BE2C (cell line): Measurements from ENCODE around the gene NXPH1.

ENCODE experiments used
- DNase-seq: peaks from one replicate; pipeline ENCODE4 v3.0.0-alpha.2; 2020
- H3K27me3 ChIP-seq: fragments of 250-450 bp; sonication (Bioruptor Pico); 2 replicates; pipeline ENCODE4 v1.5.1; 2020; ENCODE audit warnings: mild to moderate bottlenecking
- H3K36me3 ChIP-seq: fragments of 250-450 bp; sonication (Bioruptor Pico); 2 replicates; pipeline ENCODE4 v1.5.1; 2020; ENCODE audit warnings: mild to moderate bottlenecking
- H3K4me1 ChIP-seq: fragments of 250-450 bp; sonication (Bioruptor Pico); 2 replicates; pipeline ENCODE4 v1.5.1; 2020
- H3K4me3 ChIP-seq: 2 replicates; pipeline ENCODE4 v1.5.1; 2011; ENCODE audit warnings: low read depth, low read length
- H3K9me3 ChIP-seq: fragments of 250-450 bp; sonication (Bioruptor Pico); 2 replicates; pipeline ENCODE4 v1.5.1; 2020
- CTCF ChIP-seq: IDR thresholded peaks from 2 replicates; pipeline ENCODE4 v1.5.1; 2012; ENCODE audit warnings: mild to moderate bottlenecking, low read depth, low read length

NXPH1 gene

GRCh38 chr7:8389593-8390261, 43.7 kb upstream of the NXPH1 start:
- H3K9me3 ChIP-seq, result no peaks in the 10 kb centered on the region
- H3K4me1 ChIP-seq, result peaks cover 8% of the 10 kb centered on the region
- no peaks in the 10 kb centered on the region for H3K36me3 ChIP-seq
- DNase-seq, result peak; percentile 80
- TF ChIP-seq CTCF, result no peak
- no peaks in the 10 kb centered on the region for H3K27me3 ChIP-seq
- peak overlapping the region; percentile 52 for H3K4me3 ChIP-seq

GRCh38 chr7:8390262-8390626, 43.2 kb upstream of the NXPH1 start:
- Histone ChIP-seq H3K27me3 (no peaks in the 10 kb centered on the region), H3K36me3 (no peaks in the 10 kb centered on the region), H3K4me3 (no peak overlapping the region), H3K9me3 (no peaks in the 10 kb centered on the region), H3K4me1 (peaks cover 8% of the 10 kb centered on the region)
- DNase-seq, result no peak
- no peak for TF ChIP-seq CTCF

- H3K36me3 ChIP-seq, result no peaks in the 10 kb centered on the region
- DNase-seq, result no peak
- no peak for TF ChIP-seq CTCF
Observed at GRCh38 chr7:8391353-8392062, 41.9 kb upstream of the NXPH1 start.

GRCh38 chr7:8396294-8396693, 37.1 kb upstream of the NXPH1 start:
- no peaks in the 10 kb centered on the region for H3K36me3 ChIP-seq
- H3K27me3 ChIP-seq, result no peaks in the 10 kb centered on the region
- no peak overlapping the region for H3K4me3 ChIP-seq
- TF ChIP-seq CTCF, result no peak
- no peak for DNase-seq
- peaks cover 3% of the 10 kb centered on the region for H3K4me1 ChIP-seq
- no peaks in the 10 kb centered on the region for H3K9me3 ChIP-seq

More at GRCh38 chr7:8391353-8392062, 41.9 kb upstream of the NXPH1 start:
- Histone ChIP-seq H3K27me3 (no peaks in the 10 kb centered on the region), H3K4me3 (no peak overlapping the region), H3K4me1 (peaks cover 8% of the 10 kb centered on the region), H3K9me3 (no peaks in the 10 kb centered on the region)

GRCh38 chr7:8408871-8409270, 24.5 kb upstream of the NXPH1 start:
- H3K27me3 ChIP-seq, result no peaks in the 10 kb centered on the region
- no peak for DNase-seq
- H3K9me3 ChIP-seq, result no peaks in the 10 kb centered on the region; the same call in 1 of the 2 replicates
- no peak overlapping the region for H3K4me3 ChIP-seq
- TF ChIP-seq CTCF, result no peak
- peaks cover 5% of the 10 kb centered on the region for H3K4me1 ChIP-seq
- H3K36me3 ChIP-seq, result no peaks in the 10 kb centered on the region

GRCh38 chr7:8411103-8411502, 22.3 kb upstream of the NXPH1 start:
- TF ChIP-seq CTCF, result no peak
- Histone ChIP-seq H3K9me3 (no peaks in the 10 kb centered on the region; the same call in 1 of the 2 replicates), H3K4me1 (no peaks in the 10 kb centered on the region; the same call in 1 of the 2 replicates), H3K27me3 (no peaks in the 10 kb centered on the region), H3K4me3 (no peak overlapping the region), H3K36me3 (no peaks in the 10 kb centered on the region)
- no peak for DNase-seq
